Retinal pigment epithelial cell (primary cell): Measurements from ENCODE around the gene EFNA5.

Experiments
- DNase-seq: peaks from one replicate; pipeline ENCODE4 v3.0.0-alpha.2; 2010; ENCODE audit warnings: low read depth
- H3K4me3 ChIP-seq: 2 replicates; pipeline ENCODE4 v1.5.1; 2011; ENCODE audit warnings: mild to moderate bottlenecking, low read length, control low read depth, moderate library complexity
- TF ChIP-seq, protein P1 (sequence below): conservative IDR thresholded peaks from 2 replicates; pipeline ENCODE4 v1.5.1; 2011; ENCODE audit warnings: low read depth, low read length, control low read depth, inconsistent platforms

Gene EFNA5

GRCh38 chr5:107517185-107518033 lies 153.3 kb downstream of the EFNA5 start:
- TF ChIP-seq, protein P1, sequence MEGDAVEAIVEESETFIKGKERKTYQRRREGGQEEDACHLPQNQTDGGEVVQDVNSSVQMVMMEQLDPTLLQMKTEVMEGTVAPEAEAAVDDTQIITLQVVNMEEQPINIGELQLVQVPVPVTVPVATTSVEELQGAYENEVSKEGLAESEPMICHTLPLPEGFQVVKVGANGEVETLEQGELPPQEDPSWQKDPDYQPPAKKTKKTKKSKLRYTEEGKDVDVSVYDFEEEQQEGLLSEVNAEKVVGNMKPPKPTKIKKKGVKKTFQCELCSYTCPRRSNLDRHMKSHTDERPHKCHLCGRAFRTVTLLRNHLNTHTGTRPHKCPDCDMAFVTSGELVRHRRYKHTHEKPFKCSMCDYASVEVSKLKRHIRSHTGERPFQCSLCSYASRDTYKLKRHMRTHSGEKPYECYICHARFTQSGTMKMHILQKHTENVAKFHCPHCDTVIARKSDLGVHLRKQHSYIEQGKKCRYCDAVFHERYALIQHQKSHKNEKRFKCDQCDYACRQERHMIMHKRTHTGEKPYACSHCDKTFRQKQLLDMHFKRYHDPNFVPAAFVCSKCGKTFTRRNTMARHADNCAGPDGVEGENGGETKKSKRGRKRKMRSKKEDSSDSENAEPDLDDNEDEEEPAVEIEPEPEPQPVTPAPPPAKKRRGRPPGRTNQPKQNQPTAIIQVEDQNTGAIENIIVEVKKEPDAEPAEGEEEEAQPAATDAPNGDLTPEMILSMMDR: no peak
- DNase-seq: no peak
- H3K4me3 ChIP-seq: no peak overlapping the region

DNA sequence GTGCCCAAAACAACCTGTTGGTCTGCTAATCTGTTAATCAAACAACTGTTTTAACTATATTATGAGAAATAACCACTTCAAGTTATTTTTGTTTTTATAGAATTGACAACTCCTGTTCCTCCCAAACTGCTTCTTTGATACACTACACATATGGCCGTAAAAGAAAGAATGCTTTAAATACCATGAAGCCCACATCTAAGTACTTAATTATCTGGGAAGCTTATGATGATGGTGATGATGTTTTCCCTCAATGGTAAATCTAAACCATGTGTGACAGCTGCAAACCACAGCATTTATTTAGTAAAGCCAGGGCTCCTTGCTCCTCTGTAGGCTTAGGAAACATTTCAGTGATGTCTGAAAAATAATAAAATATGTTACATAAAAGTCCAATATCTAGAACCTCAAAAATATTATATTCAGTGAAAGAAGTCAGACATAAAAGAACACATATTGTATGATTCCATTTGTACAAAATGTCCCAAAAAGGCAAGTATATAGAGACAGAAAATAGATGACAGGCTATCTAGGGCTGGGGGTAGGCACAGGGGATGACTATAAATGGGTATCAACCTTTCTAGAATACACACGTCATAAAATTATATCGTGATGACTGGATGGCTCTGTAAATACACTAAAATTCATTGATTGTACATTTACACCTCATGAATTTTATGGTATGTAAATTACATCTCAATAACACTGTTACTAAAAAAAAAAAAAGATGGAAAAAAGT lies 154.1 kb downstream of the EFNA5 start:
- TF ChIP-seq, protein P1: no peak
- DNase-seq: no peak
- H3K4me3 ChIP-seq: no peak overlapping the region

GRCh38 chr5:107515521-107516080 lies 155.1 kb downstream of the EFNA5 start:
- no peak for DNase-seq
- TF ChIP-seq, protein P1: no peak
- H3K4me3 ChIP-seq: no peak overlapping the region

- TF ChIP-seq, protein P1: no peak
- DNase-seq: no peak
- H3K4me3 ChIP-seq: no peak overlapping the region
Observed at GRCh38 chr5:107514305-107514704, 156.4 kb downstream of the EFNA5 start.

DNA sequence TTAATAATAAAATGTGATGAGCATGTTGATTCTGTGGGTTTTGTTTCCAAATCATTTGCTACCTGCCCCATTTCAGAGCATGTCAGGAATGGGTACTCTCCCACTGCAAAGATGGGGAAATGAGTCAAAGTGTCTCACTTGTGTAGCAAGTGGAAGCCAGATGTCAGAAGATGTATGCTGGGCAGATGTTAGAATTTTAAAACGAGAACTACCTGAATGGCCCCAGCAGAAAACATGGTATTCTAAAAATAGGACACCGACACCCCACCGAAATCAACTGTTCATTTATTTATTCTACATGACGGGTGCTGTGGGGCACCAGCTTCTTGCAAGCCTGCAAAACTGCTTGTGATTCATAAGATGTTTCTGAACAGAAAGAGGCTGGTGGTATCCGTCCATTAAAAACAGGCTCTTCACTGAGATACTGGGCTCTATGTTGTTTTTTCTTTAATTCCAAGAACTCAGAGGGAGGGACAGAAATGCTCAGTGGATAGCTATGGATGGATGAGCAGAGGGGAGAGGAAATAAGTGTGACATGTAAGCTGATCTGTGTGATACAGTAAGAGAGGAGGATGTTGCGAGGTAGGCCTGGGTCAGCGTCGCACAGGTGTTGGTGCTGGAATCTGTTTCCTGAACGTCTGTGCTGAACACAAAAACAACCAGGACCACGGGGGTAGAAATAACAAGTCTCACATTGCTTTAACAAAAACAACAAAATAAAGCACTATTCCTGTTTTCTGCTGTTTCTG lies 157.2 kb downstream of the EFNA5 start:
- TF ChIP-seq, protein P1: no peak
- DNase-seq: no peak
- H3K4me3 ChIP-seq: no peak overlapping the region

- TF ChIP-seq, protein P1: no peak
- H3K4me3 ChIP-seq: no peak overlapping the region
- DNase-seq: no peak
Observed at GRCh38 chr5:107512029-107512428, 158.7 kb downstream of the EFNA5 start.
